ENCODE data around the gene KCNJ5.

- TF ChIP-seq, protein P1, sequence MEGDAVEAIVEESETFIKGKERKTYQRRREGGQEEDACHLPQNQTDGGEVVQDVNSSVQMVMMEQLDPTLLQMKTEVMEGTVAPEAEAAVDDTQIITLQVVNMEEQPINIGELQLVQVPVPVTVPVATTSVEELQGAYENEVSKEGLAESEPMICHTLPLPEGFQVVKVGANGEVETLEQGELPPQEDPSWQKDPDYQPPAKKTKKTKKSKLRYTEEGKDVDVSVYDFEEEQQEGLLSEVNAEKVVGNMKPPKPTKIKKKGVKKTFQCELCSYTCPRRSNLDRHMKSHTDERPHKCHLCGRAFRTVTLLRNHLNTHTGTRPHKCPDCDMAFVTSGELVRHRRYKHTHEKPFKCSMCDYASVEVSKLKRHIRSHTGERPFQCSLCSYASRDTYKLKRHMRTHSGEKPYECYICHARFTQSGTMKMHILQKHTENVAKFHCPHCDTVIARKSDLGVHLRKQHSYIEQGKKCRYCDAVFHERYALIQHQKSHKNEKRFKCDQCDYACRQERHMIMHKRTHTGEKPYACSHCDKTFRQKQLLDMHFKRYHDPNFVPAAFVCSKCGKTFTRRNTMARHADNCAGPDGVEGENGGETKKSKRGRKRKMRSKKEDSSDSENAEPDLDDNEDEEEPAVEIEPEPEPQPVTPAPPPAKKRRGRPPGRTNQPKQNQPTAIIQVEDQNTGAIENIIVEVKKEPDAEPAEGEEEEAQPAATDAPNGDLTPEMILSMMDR (IDR thresholded peaks at IDR 0.05; ENCODE audit: low read depth, low read length), result no peak
- TF ChIP-seq EZH2phosphoT487 (IDR thresholded peaks at IDR 0.05; ENCODE audit: low read depth), result no peak
Observed at GRCh38 chr11:128890543-128891368, at the start of gene KCNJ5.
